Right lobe of liver (tissue), 6 donors: ENCODE data around the gene SIGLEC10. TPM values are rescaled to one million over a fixed set of nuclear protein-coding genes. Genes with fewer than 3 reads are reported as not detected.
A peak's percentile ranks its signal among the peaks of the same experiment; 100 is the strongest.

Source experiments
- ATAC-seq, 4 donors: fragments of 200-7000 bp; cut with Tn5 transposase; one replicate each; pipeline ENCODE4 v1.9.1; 2020; ENCODE audit warnings: mild to moderate bottlenecking in 4 of 4, moderate library complexity in 4 of 4
- DNase-seq, 3 donors: peaks; one replicate each; pipeline ENCODE4 v3.0.0-alpha.2; 2020
- H3K27ac ChIP-seq, 3 donors: fragments of 200-600 bp; one replicate each; pipeline ENCODE4 v1.8.0; 2022
- H3K27me3 ChIP-seq, 2 donors: fragments of 200-600 bp; one replicate each; pipeline ENCODE4 v1.8.0; 2022
- H3K36me3 ChIP-seq, 4 donors: fragments of 200-600 bp; sonication (generic) in 1 of 4; one replicate each; pipeline versions ENCODE4 v1.5.1 to v1.8.0; 2017 to 2022; ENCODE audit warnings: control low read depth in 1 of 4
- H3K4me1 ChIP-seq, 4 donors: fragments of 200-600 bp; sonication (generic) in 1 of 4; one replicate each; pipeline versions ENCODE4 v1.5.1 to v1.8.0; 2017 to 2022; ENCODE audit warnings: control low read depth in 1 of 4
- H3K4me3 ChIP-seq, 3 donors: fragments of 200-600 bp; one replicate each; pipeline ENCODE4 v1.8.0; 2022
- H3K9me3 ChIP-seq, 4 donors: fragments of 200-600 bp; sonication (generic) in 1 of 4; one replicate each; pipeline versions ENCODE4 v1.5.1 to v1.8.0; 2017 to 2022; ENCODE audit warnings: control low read depth in 1 of 4
- POLR2A ChIP-seq: fragments of 450-650 bp; IDR thresholded peaks from one replicate; pipeline ENCODE4 v1.6.1; 2017; ENCODE audit warnings: antibody characterized with exemption, mild to moderate bottlenecking
- WGBS: methylation state at CpG from one replicate; pipeline ENCODE4 v1.1.6; 2018; ENCODE audit warnings: low coverage, low lambda C conversion rate; ENCODE audit not compliant: insufficient coverage; ENCODE audit errors: missing lambda C conversion rate; 5-methylcytosine and 5-hydroxymethylcytosine counted together
- intact Hi-C, 2 donors: fragments of 100-400 bp; cut with DNase I; formaldehyde crosslinking; loops; one replicate each; pipeline versions ENCODE4 v1.11.2 to v1.14.1; 2022
- total RNA-seq, 6 experiments: library from RNA; depleted of rRNA in 2 of 6; stranded (reverse); fragments of >200 nt in 2 of 6; fragmentation: NEBNext Ultra II Directional in 3 of 6; extraction: Animal tissue kit (Norgen Biotek cat#: 25700) in 3 of 6; gene quantifications; one replicate each; pipeline versions ENCODE4 v1.1.0 to v1.2.4, GENCODE V29; 2016 to 2023
- TF ChIP-seq, protein P1 (sequence below), 4 donors: fragments of 200-600 bp in 3 of 4; fragments of 450-650 bp in 1 of 4; IDR thresholded peaks; one replicate each; pipeline versions ENCODE4 v1.5.1 to v1.8.0; 2016 to 2022; ENCODE audit warnings: antibody characterized with exemption in 4 of 4, mild to moderate bottlenecking in 2 of 4
- donor health status: DM: no; HTN: yes; CAD: no.
- donor health status: DM: no; HTN: no; CAD: no.
- donor health status: DM: no; HTN: no; CAD: no.
- donor health status: DM: no; HTN: yes; CAD: no.
- donor health status: DM: no; HTN: yes; CAD: no.

SIGLEC10 gene
- total RNA-seq, 6 experiments from 2014 or later: 2.0 to 12.4 (median 5.6) TPM

DNA sequence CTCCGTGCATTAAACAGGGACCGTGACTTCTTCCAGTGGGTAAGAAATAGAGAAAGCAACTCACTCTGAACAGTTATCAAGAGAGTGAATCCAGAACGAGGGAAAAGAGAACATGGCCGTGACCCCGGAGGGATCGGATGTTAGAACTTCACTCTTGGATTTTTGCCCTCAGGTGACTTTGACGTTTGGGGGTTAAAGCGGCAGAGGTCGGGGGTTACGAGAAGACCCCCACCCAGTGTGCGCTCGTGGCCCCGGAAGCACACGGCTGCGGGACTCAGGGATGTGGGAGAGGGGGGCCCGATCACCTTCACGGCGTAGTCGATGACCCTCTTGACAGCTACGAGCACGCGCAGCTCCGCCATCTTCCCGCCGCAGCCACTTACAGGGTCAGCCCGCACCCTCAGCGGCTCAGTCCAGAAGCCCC is 51.5 kb downstream of the SIGLEC10 start, which contains the start of gene ETFB:
ETFB (minus strand) TSS at position 424 of the 424 bp plus-strand sequence; CDS start at position 362, 62 bp downstream.
- peak within 1 kb of the TSS; percentile 94 to 96 (median 95) for H3K27ac ChIP-seq
- H3K4me1 ChIP-seq: peaks cover 0 to 42% (median 7%) of the 10 kb centered on the region in 4 donors
- no peaks in the 10 kb centered on the region for H3K36me3 ChIP-seq
- H3K4me3 ChIP-seq: peak within 1 kb of the TSS; percentile 83 to 92 (median 92)
- ATAC-seq (no peak), DNase-seq (no peak)
- no peaks in the 10 kb centered on the region for H3K9me3 ChIP-seq
- intact Hi-C loops: no loop called here
- TF ChIP-seq, protein P1, sequence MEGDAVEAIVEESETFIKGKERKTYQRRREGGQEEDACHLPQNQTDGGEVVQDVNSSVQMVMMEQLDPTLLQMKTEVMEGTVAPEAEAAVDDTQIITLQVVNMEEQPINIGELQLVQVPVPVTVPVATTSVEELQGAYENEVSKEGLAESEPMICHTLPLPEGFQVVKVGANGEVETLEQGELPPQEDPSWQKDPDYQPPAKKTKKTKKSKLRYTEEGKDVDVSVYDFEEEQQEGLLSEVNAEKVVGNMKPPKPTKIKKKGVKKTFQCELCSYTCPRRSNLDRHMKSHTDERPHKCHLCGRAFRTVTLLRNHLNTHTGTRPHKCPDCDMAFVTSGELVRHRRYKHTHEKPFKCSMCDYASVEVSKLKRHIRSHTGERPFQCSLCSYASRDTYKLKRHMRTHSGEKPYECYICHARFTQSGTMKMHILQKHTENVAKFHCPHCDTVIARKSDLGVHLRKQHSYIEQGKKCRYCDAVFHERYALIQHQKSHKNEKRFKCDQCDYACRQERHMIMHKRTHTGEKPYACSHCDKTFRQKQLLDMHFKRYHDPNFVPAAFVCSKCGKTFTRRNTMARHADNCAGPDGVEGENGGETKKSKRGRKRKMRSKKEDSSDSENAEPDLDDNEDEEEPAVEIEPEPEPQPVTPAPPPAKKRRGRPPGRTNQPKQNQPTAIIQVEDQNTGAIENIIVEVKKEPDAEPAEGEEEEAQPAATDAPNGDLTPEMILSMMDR (IDR thresholded peaks at IDR 0.05): no peak
- peak; percentile 63 for TF ChIP-seq POLR2A
- H3K27me3 ChIP-seq: no peaks in the 10 kb centered on the region
- WGBS: 0% methylated on average over 20 of the region's 27 CpGs

DNA sequence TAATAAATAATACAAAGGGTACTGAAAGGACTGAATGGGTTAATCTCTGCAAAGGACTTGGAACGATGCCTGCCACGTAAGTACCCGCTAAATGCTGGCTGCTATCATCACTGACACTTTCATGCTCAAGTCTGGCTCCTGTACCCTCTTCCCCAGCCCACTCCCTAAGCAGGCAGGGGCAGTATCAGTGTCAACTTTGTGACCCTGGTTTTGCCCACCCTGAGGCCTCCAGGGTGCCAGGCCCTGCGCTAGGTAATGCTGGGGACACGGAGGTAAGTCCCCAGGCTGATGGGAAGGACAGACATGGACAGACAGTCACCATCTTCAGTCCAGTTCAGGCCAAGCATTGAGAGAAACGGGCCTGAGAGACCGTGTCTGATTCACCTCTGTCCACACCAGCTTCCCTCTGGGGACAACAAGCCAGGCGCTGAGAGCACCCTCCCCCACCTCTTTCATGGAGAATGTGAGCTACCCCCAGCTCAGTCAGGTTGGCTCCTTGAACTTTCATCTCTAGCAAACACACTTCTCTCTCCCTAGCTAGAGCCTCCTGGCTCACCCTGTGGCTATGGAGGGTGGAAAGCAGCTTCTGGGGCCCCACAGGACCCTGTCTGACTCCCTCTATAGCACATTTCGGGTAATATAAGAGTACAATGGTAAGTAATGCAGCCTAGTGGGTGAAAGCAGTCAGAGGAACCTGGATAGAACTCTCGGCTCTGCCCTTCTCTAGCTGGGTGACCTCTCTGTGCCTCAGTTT is 52.1 kb downstream of the SIGLEC10 start:
- Histone ChIP-seq H3K9me3 (no peaks in the 10 kb centered on the region), H3K4me3 (peak overlapping the region; percentile 83 to 92 (median 92)), H3K4me1 (peaks cover 0 to 44% (median 7%) of the 10 kb centered on the region in 4 donors), H3K27me3 (no peaks in the 10 kb centered on the region), H3K36me3 (no peaks in the 10 kb centered on the region), H3K27ac (peak overlapping the region; percentile 94 to 96 (median 95))
- peak; percentile 4 to 26 (median 13) for ATAC-seq
- TF ChIP-seq, protein P1 (IDR thresholded peaks at IDR 0.05): no peak
- peak; percentile 50 for TF ChIP-seq POLR2A
- 19% methylated on average over 4 of the region's 10 CpGs for WGBS
- intact Hi-C loops: no loop called here
- peak; percentile 57 to 78 (median 73) for DNase-seq

DNA sequence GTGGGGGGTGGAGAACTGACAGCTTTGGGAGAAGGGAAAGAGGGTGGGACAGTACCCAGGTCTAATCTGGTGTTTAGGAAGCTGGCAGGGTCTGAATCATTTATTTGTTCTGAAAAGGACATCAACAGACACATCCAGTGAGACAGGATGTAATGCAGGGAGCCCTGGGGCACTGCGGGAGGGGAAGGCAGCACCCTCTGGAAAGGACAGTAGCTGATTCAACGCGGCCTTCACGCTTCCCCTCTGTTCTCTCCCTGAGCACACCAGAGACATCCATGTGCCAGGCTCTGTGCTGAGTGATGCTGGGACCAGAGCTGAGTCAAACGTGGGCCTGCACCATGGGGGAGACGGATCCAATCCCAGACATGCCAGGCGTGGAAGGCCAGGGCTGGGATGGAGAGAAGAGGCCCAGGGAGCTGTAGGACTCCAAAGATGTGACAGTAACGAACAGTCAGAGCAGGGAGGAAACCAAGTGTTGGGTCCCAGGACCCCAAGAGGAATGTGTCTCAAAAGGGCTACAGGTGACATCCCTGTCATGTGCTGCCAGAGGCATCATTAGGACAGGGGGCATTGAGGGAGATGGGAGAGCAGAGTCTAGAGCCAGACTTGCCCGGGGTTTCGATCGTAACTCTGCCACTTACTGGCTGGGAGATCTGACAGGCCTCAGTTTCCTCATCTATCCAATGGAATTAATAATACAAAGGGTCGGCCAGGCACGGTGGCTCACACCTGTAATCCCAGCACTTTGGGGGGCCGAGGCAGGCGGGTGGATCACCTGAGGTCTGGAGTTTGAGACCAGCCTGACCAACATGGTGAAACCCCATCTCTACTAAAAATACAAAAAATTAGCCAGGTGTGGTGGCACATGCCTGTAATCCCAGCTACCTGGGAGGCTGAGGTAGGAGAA is 53.0 kb downstream of the SIGLEC10 start:
- peak in 1 of 4 donors; percentile 1 for ATAC-seq
- no peaks in the 10 kb centered on the region for H3K9me3 ChIP-seq
- H3K27me3 ChIP-seq: no peaks in the 10 kb centered on the region
- peak in 1 of 3 donors; percentile 63 for DNase-seq
- peak overlapping the region; percentile 94 to 96 (median 95) for H3K27ac ChIP-seq
- intact Hi-C loops: no loop called here
- peak overlapping the region in 2 of 3 donors; percentile 83 to 92 for H3K4me3 ChIP-seq
- H3K4me1 ChIP-seq: peaks cover 0 to 44% (median 7%) of the 10 kb centered on the region in 4 donors
- peak; percentile 54 for TF ChIP-seq POLR2A
- TF ChIP-seq, protein P1 (IDR thresholded peaks at IDR 0.05): no peak
- H3K36me3 ChIP-seq: no peaks in the 10 kb centered on the region
- 24% methylated on average over 9 of the region's 15 CpGs for WGBS

DNA sequence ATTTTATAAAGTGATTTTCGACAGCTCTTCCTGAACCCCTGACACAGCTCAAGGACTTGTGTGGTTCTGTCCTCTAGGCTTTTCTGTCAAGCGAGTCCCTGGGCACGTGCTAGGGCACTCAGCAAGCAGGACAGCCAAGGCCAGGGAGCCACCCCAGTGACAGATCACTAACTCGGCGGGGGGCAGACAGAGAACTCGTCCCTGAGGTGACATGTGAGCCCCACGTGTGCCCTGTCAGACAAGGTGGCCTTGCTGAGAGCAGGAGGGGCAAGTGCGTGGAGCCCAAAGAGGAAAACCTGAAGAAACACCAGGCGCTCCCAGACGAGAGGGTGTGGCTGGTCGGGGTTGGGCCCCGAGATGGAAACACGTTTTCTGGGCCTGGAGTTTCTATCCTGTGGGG is 56.2 kb downstream of the SIGLEC10 start:
- H3K27ac ChIP-seq: peak overlapping the region in 1 of 3 donors; percentile 18
- 38% methylated on average over 3 of the region's 13 CpGs for WGBS
- intact Hi-C loops: no loop called here
- H3K4me1 ChIP-seq: peaks cover 0 to 64% (median 16%) of the 10 kb centered on the region in 4 donors
- no peaks in the 10 kb centered on the region for H3K27me3 ChIP-seq
- H3K4me3 ChIP-seq: no peak overlapping the region
- TF ChIP-seq, protein P1 (IDR thresholded peaks at IDR 0.05): no peak
- TF ChIP-seq POLR2A: no peak
- no peaks in the 10 kb centered on the region for H3K9me3 ChIP-seq
- ATAC-seq: no peak
- DNase-seq: no peak
- H3K36me3 ChIP-seq: no peaks in the 10 kb centered on the region
